Body of pancreas (tissue), 4 donors: Measurements from ENCODE around the gene FXR2. TPM values are rescaled to one million over a fixed set of nuclear protein-coding genes. Genes with fewer than 3 reads are reported as not detected.

ENCODE experiments used
- ATAC-seq: fragments of 150-250 bp; one replicate; pipeline ENCODE4 v1.9.1; 2016
- DNase-seq, 4 donors: peaks; one replicate each; pipeline ENCODE4 v3.0.0-alpha.2; 2019
- H3K27ac ChIP-seq, 4 donors: fragments of 200-600 bp; sonication (generic); 1 replicate in 3 of 4; 2 replicates in 1 of 4; pipeline versions ENCODE4 v1.5.1 to v1.6.1; 2016 to 2019; ENCODE audit warnings: mild to moderate bottlenecking in 1 of 4, mixed read lengths in 1 of 4, moderate library complexity in 1 of 4
- H3K27me3 ChIP-seq, 2 donors: fragments of 200-600 bp; sonication (generic); one replicate each; pipeline ENCODE4 v1.6.0; 2016; ENCODE audit warnings: mild to moderate bottlenecking in 1 of 2
- H3K36me3 ChIP-seq, 2 donors: fragments of 200-600 bp; sonication (generic); replicated peaks in 1 of 2; 2 replicates each; pipeline ENCODE4 v1.5.1; 2016; ENCODE audit warnings: low read depth in 2 of 2; ENCODE audit not compliant: insufficient read depth in 1 of 2
- H3K4me1 ChIP-seq: fragments of 200-600 bp; sonication (generic); one replicate; pipeline ENCODE4 v1.6.0; 2016
- H3K4me3 ChIP-seq, 2 donors: fragments of 200-600 bp; sonication (generic); 1 replicate in 1 of 2; 2 replicates in 1 of 2; pipeline ENCODE4 v1.5.1; 2016 to 2019
- H3K9me3 ChIP-seq, 3 donors: fragments of 200-600 bp; sonication (generic); 1 replicate in 2 of 3; 2 replicates in 1 of 3; pipeline ENCODE4 v1.5.1; 2016
- CTCF ChIP-seq, 7 experiments: fragments of 450-650 bp in 4 of 7; fragments of 200-600 bp in 3 of 7; sonication (generic) in 3 of 7; IDR thresholded peaks; one replicate each; pipeline ENCODE4 v1.5.1; 2016 to 2019; ENCODE audit warnings: antibody characterized with exemption in 7 of 7
- POLR2A ChIP-seq, 3 donors: fragments of 450-650 bp; IDR thresholded peaks; one replicate each; pipeline ENCODE4 v1.6.1; 2016; ENCODE audit warnings: antibody characterized with exemption in 3 of 3, mild to moderate bottlenecking in 2 of 3
- WGBS, 2 donors: methylation state at CpG; one replicate each; pipeline ENCODE4 v1.1.5; 2017; 5-methylcytosine and 5-hydroxymethylcytosine counted together
- intact Hi-C: fragments of 100-400 bp; cut with DNase I; formaldehyde crosslinking; loops from one replicate; pipeline ENCODE4 v1.15.1; 2023
- total RNA-seq, 2 donors: library from RNA; depleted of rRNA; stranded (reverse); fragments of >200 nt; gene quantifications; one replicate each; pipeline ENCODE4 v1.1.0, GENCODE V29; 2016

The FXR2 gene
- total RNA-seq, 2 donors from 2014 or later = 10.2 to 10.9 TPM

- no peak for TF ChIP-seq CTCF (IDR thresholded peaks at IDR 0.05)
- TF ChIP-seq POLR2A (IDR thresholded peaks at IDR 0.05) = no peak
- Histone ChIP-seq H3K9me3 (no peaks in the 10 kb centered on the region), H3K27me3 (no peaks in the 10 kb centered on the region), H3K27ac (peak overlapping the region; percentile 84 to 96 (median 94)), H3K4me1 (peaks cover 49% of the 10 kb centered on the region), H3K36me3 (peaks cover 7 to 9% of the 10 kb centered on the region in 2 donors), H3K4me3 (no peak overlapping the region)
- 45 to 79% methylated on average over 4 to 33 of the region's 36 CpGs for WGBS, 2 donors
- intact Hi-C loops = no loop called here
- ATAC-seq = no peak
- DNase-seq = peak in 2 of 4 donors; percentile 15 to 36
Measured at GRCh38 chr17:7582396-7583252, 32.1 kb downstream of the FXR2 start.

GRCh38 chr17:7580604-7581575 lies 33.8 kb downstream of the FXR2 start:
- peak overlapping the region in 3 of 4 donors; percentile 64 to 84 (median 79) for H3K27ac ChIP-seq
- peaks cover 22 to 23% of the 10 kb centered on the region in 2 donors for H3K36me3 ChIP-seq
- no peaks in the 10 kb centered on the region for H3K9me3 ChIP-seq
- ATAC-seq (no peak), DNase-seq (no peak)
- no peak overlapping the region for H3K4me3 ChIP-seq
- H3K27me3 ChIP-seq = no peaks in the 10 kb centered on the region
- WGBS, 2 donors = 73 to 84% methylated on average over 23 of the region's 23 CpGs
- peaks cover 52% of the 10 kb centered on the region for H3K4me1 ChIP-seq
- intact Hi-C loops = no loop called here
- TF ChIP-seq CTCF (IDR thresholded peaks at IDR 0.05) (no peak), POLR2A (IDR thresholded peaks at IDR 0.05) (no peak)

GRCh38 chr17:7579834-7580603 lies 34.7 kb downstream of the FXR2 start:
- Histone ChIP-seq H3K4me1 (peaks cover 55% of the 10 kb centered on the region), H3K4me3 (no peak overlapping the region), H3K36me3 (peaks cover 28 to 31% of the 10 kb centered on the region in 2 donors), H3K27me3 (no peaks in the 10 kb centered on the region), H3K27ac (peak overlapping the region; percentile 55 to 84 (median 72)), H3K9me3 (no peaks in the 10 kb centered on the region)
- peak in 1 of 4 donors; percentile 31 for DNase-seq
- intact Hi-C loops = no loop called here
- WGBS, 2 donors = 50 to 61% methylated on average over 7 to 12 of the region's 12 CpGs
- no peak for TF ChIP-seq CTCF (IDR thresholded peaks at IDR 0.05)
- no peak for TF ChIP-seq POLR2A (IDR thresholded peaks at IDR 0.05)
- ATAC-seq = no peak

- ATAC-seq (peak; percentile 41), DNase-seq (peak; percentile 53 to 85 (median 66))
- no peaks in the 10 kb centered on the region for H3K9me3 ChIP-seq
- peak within 1 kb of the TSS; percentile 55 to 84 (median 72) for H3K27ac ChIP-seq
- no peaks in the 10 kb centered on the region for H3K27me3 ChIP-seq
- H3K4me3 ChIP-seq = no peak within 1 kb of the TSS
- peaks cover 36% of the 10 kb centered on the region in 2 donors for H3K36me3 ChIP-seq
- peak in 2 of 3 donors; percentile 67 to 76 for TF ChIP-seq POLR2A (IDR thresholded peaks at IDR 0.05)
- TF ChIP-seq CTCF (IDR thresholded peaks at IDR 0.05) = no peak
- peaks cover 55% of the 10 kb centered on the region for H3K4me1 ChIP-seq
- intact Hi-C loops = no loop called here
- WGBS, 2 donors = 14 to 15% methylated on average over 5 to 7 of the region's 7 CpGs
Measured at GRCh38 chr17:7579001-7579833, 35.5 kb downstream of the FXR2 start, which contains the start of gene CD68. TSS of gene CD68 (plus strand) at chr17:7579638. CDS start at chr17:7579678, 40 bp downstream.
